Ishikawa (cell line): ENCODE data around the gene NCOA7.

ENCODE experiments used
- CEBPB ChIP-seq: IDR thresholded peaks from 2 replicates; pipeline ENCODE4 v1.6.1; 2012
- CREB1 ChIP-seq: IDR thresholded peaks from 2 replicates; pipeline ENCODE4 v1.6.1; 2012; ENCODE audit warnings: low read depth
- EGR1 ChIP-seq: IDR thresholded peaks from 2 replicates; pipeline ENCODE4 v1.6.1; 2012
- EP300 ChIP-seq: IDR thresholded peaks from 2 replicates; pipeline ENCODE4 v1.6.1; 2012; ENCODE audit warnings: borderline replicate concordance
- FOXM1 ChIP-seq: IDR thresholded peaks from 2 replicates; pipeline ENCODE4 v1.6.1; 2012; ENCODE audit warnings: low read depth, borderline replicate concordance
- MAX ChIP-seq: IDR thresholded peaks from 2 replicates; pipeline ENCODE4 v1.6.1; 2012
- NFIC ChIP-seq: IDR thresholded peaks from 2 replicates; pipeline ENCODE4 v1.6.1; 2012
- RAD21 ChIP-seq: IDR thresholded peaks from 2 replicates; pipeline ENCODE4 v1.6.1; 2012; ENCODE audit warnings: low read depth
- REST ChIP-seq: IDR thresholded peaks from 2 replicates; pipeline ENCODE4 v1.6.1; 2012; ENCODE audit warnings: low read depth, mild to moderate bottlenecking
- TAF1 ChIP-seq: IDR thresholded peaks from 2 replicates; pipeline ENCODE4 v1.6.1; 2012; ENCODE audit warnings: low read depth, mild to moderate bottlenecking
- TEAD4 ChIP-seq: IDR thresholded peaks from 2 replicates; pipeline ENCODE4 v1.6.1; 2012
- USF1 ChIP-seq: IDR thresholded peaks from 2 replicates; pipeline ENCODE4 v1.6.1; 2012
- YY1 ChIP-seq: IDR thresholded peaks from 2 replicates; pipeline ENCODE4 v1.6.1; 2012; ENCODE audit warnings: low read depth
- ZBTB7A ChIP-seq: IDR thresholded peaks from 2 replicates; pipeline ENCODE4 v1.6.1; 2012; ENCODE audit warnings: low read depth

GRCh38 chr6:125793280-125793679 is 2.5 kb downstream of the NCOA7 start:
- no peak for TF ChIP-seq TAF1
- TF ChIP-seq TEAD4, result no peak
- TF ChIP-seq EP300, result no peak
- TF ChIP-seq ZBTB7A, result no peak
- no peak for TF ChIP-seq YY1
- TF ChIP-seq RAD21, result no peak
- TF ChIP-seq REST, result no peak
- no peak for TF ChIP-seq FOXM1
- TF ChIP-seq MAX, result no peak
- no peak for TF ChIP-seq NFIC
- TF ChIP-seq CEBPB, result no peak
- no peak for TF ChIP-seq USF1
- TF ChIP-seq CREB1, result no peak
- TF ChIP-seq EGR1, result no peak
